ENCODE results near the gene C19orf18.
"Not testable (repeated sequence)": the region's sequence is repeated elsewhere in the genome, so short reads cannot be mapped to it uniquely, and the experiment has no call there.

The C19orf18 gene

GRCh38 chr19:57974434-57974833 is at the start of gene C19orf18:
Gene C19orf18 (minus strand): TSS chr19:57974534. CDS start chr19:57974432, 102 bp downstream.
- DNase-seq (ENCODE audit: low read depth), result no peak

DNA sequence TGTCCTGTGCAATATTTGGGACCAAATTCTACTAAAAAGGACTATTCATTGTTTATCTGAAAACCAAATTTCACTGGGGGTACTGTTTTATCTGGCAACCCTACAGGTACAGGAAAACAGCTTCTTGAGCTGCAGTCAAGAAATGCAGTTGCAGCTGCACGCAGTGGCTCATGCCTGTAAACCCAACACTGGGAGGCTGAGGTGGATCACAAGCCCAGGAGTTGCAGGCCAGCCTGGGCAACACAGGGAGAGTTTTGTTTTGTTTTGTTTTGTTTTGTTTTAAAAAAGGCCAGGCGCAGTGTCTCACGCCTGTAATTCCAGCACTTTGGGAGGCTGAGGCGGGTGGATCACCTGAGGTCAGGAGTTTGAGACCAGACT is 47.9 kb upstream of the C19orf18 start:
- no peak for DNase-seq (ENCODE audit: low read depth)

- DNase-seq (ENCODE audit: low read depth), result peak; percentile 44
Measured at GRCh38 chr19:58021541-58022282, 47.4 kb upstream of the C19orf18 start.

DNA sequence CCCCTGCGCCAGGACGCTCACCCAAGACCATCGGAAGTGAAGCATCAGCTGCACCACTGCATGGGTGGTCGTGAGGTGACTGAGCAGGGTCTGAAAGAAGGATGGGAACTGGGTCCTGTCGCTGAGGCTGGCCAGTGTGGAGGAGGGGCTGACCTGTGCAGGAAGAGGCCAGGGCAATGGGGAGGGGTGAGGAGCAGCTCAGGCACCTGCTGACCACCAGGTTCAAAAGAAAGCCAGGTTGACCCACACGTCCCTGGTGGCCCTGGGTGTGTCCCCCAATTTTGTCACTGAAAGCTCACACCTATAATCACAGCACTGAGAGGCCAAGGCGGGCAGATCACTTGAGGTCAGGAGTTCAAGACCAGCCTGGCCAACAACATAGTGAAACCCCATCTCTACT is 45.8 kb upstream of the C19orf18 start:
- DNase-seq (ENCODE audit: low read depth), result no peak

GRCh38 chr19:58014141-58014540 is 39.8 kb upstream of the C19orf18 start:
- no peak for DNase-seq (ENCODE audit: low read depth)

DNA sequence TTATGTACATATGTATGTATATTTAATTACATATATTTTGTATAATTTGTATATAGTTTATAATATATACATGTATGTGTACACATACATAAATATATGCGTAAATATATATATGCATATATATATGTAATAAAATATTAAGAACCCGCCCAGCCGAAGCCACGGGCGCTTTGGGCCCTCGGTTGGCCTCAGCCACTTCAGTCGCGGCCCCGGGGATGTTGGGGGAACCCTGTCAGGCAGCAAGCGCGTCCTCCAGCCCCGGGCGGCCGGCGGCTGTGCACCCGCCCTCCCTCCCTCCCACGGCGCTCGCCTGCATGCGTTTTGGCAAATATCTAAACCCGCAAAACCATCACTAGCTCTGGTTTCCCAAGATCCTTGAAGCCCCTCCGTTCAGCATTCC is 36.2 kb upstream of the C19orf18 start:
- no peak for DNase-seq (ENCODE audit: low read depth)

GRCh38 chr19:58009666-58010301 is 35.5 kb upstream of the C19orf18 start:
- DNase-seq (ENCODE audit: low read depth), result peak; percentile 45

- no peak for DNase-seq (ENCODE audit: low read depth)
Measured at GRCh38 chr19:58009301-58009665, 34.9 kb upstream of the C19orf18 start.

- not testable (repeated sequence) for DNase-seq (ENCODE audit: low read depth)
Measured at GRCh38 chr19:58008877-58009276, 34.5 kb upstream of the C19orf18 start.

DNA sequence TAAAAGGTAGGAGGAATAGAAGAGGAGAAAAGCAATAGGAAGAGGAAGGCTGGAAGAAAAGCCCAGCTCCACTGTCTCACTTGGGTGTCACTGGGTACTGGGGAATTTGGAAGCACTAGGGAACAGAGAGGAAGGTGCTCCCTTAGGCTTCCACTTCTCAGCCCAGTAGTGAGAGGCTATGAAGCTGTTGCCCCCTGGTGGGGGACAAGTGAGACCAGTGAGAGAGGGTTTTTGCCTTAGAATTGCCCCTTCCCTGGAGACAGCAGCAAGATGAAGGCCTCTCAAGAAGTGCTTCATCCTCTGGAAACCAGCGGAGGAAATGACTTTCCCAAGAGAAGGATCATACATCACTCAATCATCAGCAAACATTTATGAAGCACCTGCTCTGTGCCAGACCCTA is 33.0 kb upstream of the C19orf18 start:
- no peak for DNase-seq (ENCODE audit: low read depth)

DNA sequence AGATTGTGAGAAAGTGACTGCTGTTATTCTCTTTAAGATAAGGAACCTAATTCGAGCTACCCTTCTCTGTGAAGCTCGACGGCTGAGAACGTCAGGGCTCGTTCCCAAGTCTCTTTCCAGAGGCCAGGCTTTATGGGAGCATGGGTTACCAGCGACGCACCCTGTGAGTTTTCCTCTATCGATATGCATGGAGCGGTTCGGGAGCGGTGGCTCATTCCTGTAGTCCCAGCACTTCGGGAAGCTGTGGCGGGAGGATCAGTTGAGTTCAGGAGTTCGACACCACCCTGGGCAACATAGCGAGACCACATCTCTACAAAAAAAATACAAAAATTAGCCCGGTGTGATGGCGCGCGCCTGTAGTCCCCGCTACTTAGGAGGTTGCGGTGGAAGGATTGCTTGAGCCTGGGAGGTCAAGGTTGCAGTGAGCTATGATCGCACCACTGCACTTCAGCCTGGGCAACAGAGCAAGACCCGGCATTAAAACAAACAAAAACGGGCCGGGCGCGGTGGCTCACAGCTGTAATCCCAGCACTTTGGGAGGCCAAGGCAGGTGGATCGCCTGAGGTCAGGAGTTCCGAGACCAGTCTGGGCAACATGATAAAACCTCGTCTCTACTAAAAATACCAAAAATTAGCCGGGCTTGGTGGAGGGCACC is 29.0 kb upstream of the C19orf18 start:
- no peak for DNase-seq (ENCODE audit: low read depth)

GRCh38 chr19:58002384-58003173 is 28.2 kb upstream of the C19orf18 start, which contains the start of gene ZNF606:
Gene ZNF606 (minus strand): TSS chr19:58002820. CDS start chr19:58001319, 1,501 bp downstream.
- peak; percentile 69 for DNase-seq (ENCODE audit: low read depth)

DNA sequence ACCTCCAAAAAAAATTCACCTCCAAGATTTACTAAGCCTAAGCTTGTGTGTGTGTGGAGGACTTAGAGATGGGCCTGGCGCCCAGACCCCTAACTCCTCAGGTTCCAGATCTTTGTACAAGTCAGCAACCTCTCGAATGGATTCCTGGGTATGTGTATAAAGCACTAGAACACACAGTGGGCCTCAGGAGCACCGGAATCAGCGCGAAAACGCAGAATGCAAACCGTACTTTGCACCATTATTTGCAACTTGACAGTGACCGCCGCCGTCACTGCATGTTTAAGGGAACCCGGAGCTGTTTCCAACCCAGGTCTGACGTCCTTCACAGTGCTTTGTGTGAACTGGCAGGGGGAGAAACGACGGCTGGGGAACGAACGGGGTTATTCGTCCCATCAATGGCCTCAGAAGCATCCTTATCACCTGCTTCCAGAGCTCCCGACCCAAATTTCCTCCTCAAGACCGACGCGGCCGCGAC is 27.6 kb upstream of the C19orf18 start:
- DNase-seq (ENCODE audit: low read depth), result no peak

DNA sequence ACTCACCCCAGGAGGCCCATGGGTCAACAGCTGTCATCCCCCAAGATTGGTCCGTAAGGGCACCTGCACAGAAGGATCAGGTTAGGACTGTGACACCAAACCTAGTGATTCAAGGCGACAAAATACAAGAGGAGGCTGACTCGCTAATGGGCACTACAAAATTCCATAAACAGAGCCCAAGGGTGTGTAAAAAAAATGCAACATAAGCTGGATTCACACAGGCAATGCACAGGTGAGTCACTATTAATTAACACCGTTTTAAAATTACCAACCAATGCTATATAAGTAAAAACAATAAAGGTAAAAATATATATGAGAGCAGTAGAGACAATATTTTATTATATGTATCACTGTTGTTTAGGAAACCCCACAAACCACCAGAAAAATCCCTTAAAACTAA is 26.3 kb upstream of the C19orf18 start:
- DNase-seq (ENCODE audit: low read depth), result no peak

- DNase-seq (ENCODE audit: low read depth), result no peak
Measured at GRCh38 chr19:57992841-57993240, 18.5 kb upstream of the C19orf18 start.

- no peak for DNase-seq (ENCODE audit: low read depth)
Measured at GRCh38 chr19:57978586-57979289, 4.4 kb upstream of the C19orf18 start.

DNA sequence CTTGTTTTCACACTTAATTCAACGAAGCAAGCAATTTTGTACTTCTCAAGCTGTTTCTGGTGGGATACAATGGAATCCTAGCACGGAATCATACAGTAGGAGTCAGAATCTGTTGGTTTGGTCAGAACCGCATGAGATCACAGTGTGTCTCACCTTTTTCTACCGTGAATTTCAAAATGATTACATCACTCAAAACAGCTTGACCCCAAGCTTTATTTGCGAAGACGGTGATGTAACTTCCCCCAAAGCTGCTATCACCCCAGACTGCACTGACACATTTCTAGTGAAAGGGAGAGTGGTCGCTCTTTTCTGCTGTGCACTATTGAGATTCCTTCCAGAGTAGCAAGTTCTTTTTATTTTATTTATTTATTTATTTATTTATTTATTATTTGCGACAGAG is 9.6 kb downstream of the C19orf18 start:
- no peak for DNase-seq (ENCODE audit: low read depth)

GRCh38 chr19:57961785-57962184 is 12.5 kb downstream of the C19orf18 start:
- DNase-seq (ENCODE audit: low read depth), result no peak

DNA sequence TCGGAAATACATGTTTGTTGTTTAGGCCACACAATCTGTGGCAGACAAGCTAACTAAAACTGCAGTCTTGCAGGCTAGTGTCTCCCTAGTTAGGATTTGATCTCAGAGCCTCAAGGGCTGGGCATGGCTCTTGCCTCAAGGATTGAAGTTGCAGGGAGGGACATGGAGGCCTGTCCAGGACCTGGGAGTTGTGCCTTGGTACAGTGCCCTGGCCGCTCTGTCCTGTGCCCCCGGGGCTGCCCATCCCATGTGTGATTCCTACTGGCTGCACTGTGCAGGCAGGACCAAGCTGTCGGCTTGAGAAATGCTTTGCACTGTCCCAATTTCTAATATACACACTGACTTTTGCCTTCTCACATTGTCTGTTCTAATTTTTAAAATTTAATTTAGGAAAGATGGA is 19.3 kb downstream of the C19orf18 start:
- no peak for DNase-seq (ENCODE audit: low read depth)

- DNase-seq (ENCODE audit: low read depth), result no peak
Measured at GRCh38 chr19:57949702-57950101, 24.6 kb downstream of the C19orf18 start.

DNA sequence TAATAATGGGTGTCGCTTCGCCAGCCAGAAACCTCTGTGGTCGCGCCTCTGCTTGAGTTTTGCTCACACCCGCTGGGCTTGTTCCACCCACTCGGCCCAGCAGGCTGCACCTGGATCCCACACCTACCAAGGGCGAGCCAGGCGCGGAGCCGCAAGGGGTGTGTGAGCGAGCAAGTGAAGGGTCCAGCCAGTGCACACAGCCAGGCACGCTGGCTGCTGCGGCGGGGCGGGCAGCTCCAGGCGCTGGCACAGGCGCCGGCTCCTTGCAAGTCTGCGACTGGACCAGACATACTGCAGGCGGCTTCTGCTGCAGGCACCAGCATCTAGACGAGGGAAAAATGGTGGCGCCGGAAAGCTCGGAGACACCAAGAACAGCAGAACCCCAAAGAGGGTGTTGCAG is 25.0 kb downstream of the C19orf18 start:
- DNase-seq (ENCODE audit: low read depth), result no peak

Measured in activated gamma-delta T cell treated with anti-CD3 and anti-CD28 coated beads, Interleukin-2, amount 50 U/mL, for 16 hours (primary cell).